B cell (primary cell): ENCODE results near the gene RPL32.

Experiments
- CTCF ChIP-seq: fragments of 200-600 bp; IDR thresholded peaks from one replicate; pipeline ENCODE4 v1.8.0; 2022; ENCODE audit warnings: antibody characterized with exemption, mild to moderate bottlenecking
- EZH2 ChIP-seq: IDR thresholded peaks from 2 replicates; pipeline ENCODE4 v1.6.1; 2012; ENCODE audit warnings: borderline replicate concordance, low read depth, mild to moderate bottlenecking, moderate library complexity, low read length; ENCODE audit not compliant: insufficient read depth, poor library complexity, severe bottlenecking

- TF ChIP-seq EZH2 (no peak), CTCF (no peak)
Observed at GRCh38 chr3:12803371-12803770, 38.0 kb downstream of the RPL32 start.
